OCI-LY7 (cell line): ENCODE data around the gene CBX2.

ENCODE experiments used
- CTCF ChIP-seq: fragments of 200-600 bp; sonication (generic); conservative IDR thresholded peaks from 2 replicates; pipeline ENCODE4 v1.5.1; 2014; ENCODE audit warnings: mild to moderate bottlenecking, antibody characterized with exemption, low read length, moderate library complexity, mixed read lengths
- EZH2phosphoT487 ChIP-seq: fragments of 200-600 bp; sonication (generic); IDR thresholded peaks from 2 replicates; pipeline ENCODE4 v1.6.1; 2018; ENCODE audit warnings: low read depth, borderline replicate concordance, mild to moderate bottlenecking, mixed run types, antibody characterized with exemption, low read length, moderate library complexity, mixed read lengths

DNA sequence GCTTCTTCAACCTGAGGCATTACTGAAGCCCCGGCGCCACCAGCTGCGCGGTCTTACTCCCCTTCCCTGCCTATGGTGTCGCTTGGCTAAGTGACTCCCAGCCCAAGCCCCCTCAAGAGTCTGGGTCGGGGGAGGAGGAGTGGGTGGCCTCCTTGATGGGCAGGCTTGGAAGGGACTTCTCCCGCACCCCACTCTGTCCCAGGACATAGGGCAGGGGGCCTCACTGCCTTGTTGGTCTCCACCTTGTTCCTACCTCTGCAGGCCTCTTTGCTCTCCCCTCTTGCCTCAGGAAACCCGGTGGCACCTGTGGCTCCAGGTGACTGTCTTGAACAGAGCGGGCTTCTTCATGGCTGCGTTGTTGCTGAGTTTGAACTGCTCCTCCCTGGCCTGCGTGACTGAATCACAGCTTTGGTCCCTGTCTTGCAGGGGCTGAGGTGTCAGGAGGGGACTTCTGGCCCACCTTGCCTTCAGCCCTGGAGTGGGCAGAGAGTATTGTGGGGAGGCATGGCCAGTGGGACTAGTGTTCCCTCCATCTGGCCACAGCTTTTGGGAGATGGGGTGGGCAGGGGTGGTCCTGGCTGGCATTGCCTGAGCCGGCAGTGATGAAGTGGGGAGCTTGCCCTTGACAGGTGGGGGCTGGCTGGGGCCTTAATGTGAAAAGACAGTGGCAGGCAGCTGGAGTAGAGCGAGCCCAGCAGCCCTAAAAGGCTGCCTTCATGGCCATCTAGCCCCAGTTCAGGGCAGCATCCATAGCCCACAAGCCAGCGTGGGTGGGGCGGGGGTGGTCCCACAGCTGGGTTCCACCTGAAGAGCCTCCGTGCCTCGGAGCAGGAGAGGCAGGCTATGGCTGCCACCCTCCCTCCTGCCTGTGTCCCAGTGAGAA, 7.3 kb downstream of the CBX2 start:
- TF ChIP-seq CTCF (no peak), EZH2phosphoT487 (no peak)
